Measurements from ENCODE around the gene NIPBL. TPM values are rescaled to one million over a fixed set of nuclear protein-coding genes. Genes with fewer than 3 reads are reported as not detected.
A peak's percentile ranks its signal among the peaks of the same experiment; 100 is the strongest.

NIPBL gene
- total and polyA plus RNA-seq, 10 of the 15 experiments (the other 5 are each of a cell fraction or from before 2014, with no cell fraction given), result 10.4 to 50.4 (median 20.2) TPM

- FAIRE-seq (peak; percentile 7), ATAC-seq (peak; percentile 64), DNase-seq (ENCODE audit: low read depth, low spot score) (peak; percentile 15)
- Histone ChIP-seq H2AFZ (ENCODE audit: control insufficient read depth, low read depth, low read length) (no peak overlapping the region), H3K9ac (ENCODE audit: control insufficient read depth, insufficient read depth, low read length) (no peak overlapping the region), H3K27ac (ENCODE audit: control insufficient read depth, insufficient read depth) (peak overlapping the region; percentile 77), H3K4me1 (ENCODE audit: control insufficient read depth, insufficient read depth, low read length) (peaks cover 21% of the 10 kb centered on the region), H4K20me1 (ENCODE audit: control insufficient read depth, insufficient read depth) (no peaks in the 10 kb centered on the region), H3K9me3 (replicated peaks; ENCODE audit: control insufficient read depth, insufficient read depth, low read length) (peaks cover 9% of the 10 kb centered on the region; the same call in 2 of the 3 replicates), H3K4me3 (peak overlapping the region; percentile 34; the same call in 1 of the 2 replicates), H3K79me2 (ENCODE audit: control insufficient read depth, insufficient read depth, low read length) (no peaks in the 10 kb centered on the region), H3K36me3 (ENCODE audit: control insufficient read depth in 2 of 2, insufficient read depth in 2 of 2, low read length in 1 of 2) (peaks cover 0 to under 1% of the 10 kb centered on the region in 2 experiments; a peak in 1 of 4 replicates), H3K4me2 (ENCODE audit: control insufficient read depth, insufficient read depth) (peak overlapping the region; percentile 14), H3K27me3 (replicated peaks in 1 of 2; ENCODE audit: control insufficient read depth in 2 of 2, insufficient read depth in 2 of 2, low read length in 1 of 2) (no peaks in the 10 kb centered on the region)
- ChIA-PET CTCF (interaction anchor here (0.8 to 1.6 kb wide), 2 partner anchors 9 to 30 kb away, joined by 4 read pairs; no protein-coding TSS in a partner anchor), POLR2A (no interaction called here), RAD21 (ENCODE audit: unreplicated experiment) (interaction anchor here (1.3 to 1.5 kb wide), 2 partner anchors 9 to 46 kb away, joined by 3 to 4 read pairs; no protein-coding TSS in a partner anchor), SMC1A (ENCODE audit: uncharacterized antibody, unreplicated experiment) (interaction anchor here (0.8 to 1.4 kb wide), 11 partner anchors 8 to 72 kb away, joined by 3 to 5 read pairs (median 3); no protein-coding TSS in a partner anchor)
- no peak for TF ChIP-seq MYB (IDR thresholded peaks at IDR 0.05; ENCODE audit: borderline replicate concordance, low read depth, low read length)
- TF ChIP-seq SPI1 (IDR thresholded peaks at IDR 0.05; ENCODE audit: borderline replicate concordance, insufficient read depth, low read depth, low read length), result 0 out of 2 replicates have a peak, but pooled peaks have one; percentile 11
- in situ Hi-C loops (cut with MboI) (no loop called here), intact Hi-C loops (cut with micrococcal nuclease; ENCODE audit: unreplicated experiment) (loop anchor here (5.0 kb wide), 1 partner anchor 70 kb away; no protein-coding TSS in a partner anchor)
- WGBS (ENCODE audit: insufficient coverage, insufficient replicate concordance, low lambda C conversion rate, missing lambda C conversion rate), result 64% methylated on average over 3 of the region's 3 CpGs
- BruUV-seq (replicated peaks), result no TSS peak
These were observed 235.9 kb downstream of the NIPBL start for GRCh38 chr5:37112383-37112991.
